HG03460 (cell line): ENCODE measurements around the gene HJURP.

Source experiments
- ATAC-seq: cut with Tn5 transposase; IDR thresholded peaks from one replicate; pipeline ENCODE4 v1.9.1; 2021; ENCODE audit not compliant: unreplicated experiment

Gene HJURP

DNA sequence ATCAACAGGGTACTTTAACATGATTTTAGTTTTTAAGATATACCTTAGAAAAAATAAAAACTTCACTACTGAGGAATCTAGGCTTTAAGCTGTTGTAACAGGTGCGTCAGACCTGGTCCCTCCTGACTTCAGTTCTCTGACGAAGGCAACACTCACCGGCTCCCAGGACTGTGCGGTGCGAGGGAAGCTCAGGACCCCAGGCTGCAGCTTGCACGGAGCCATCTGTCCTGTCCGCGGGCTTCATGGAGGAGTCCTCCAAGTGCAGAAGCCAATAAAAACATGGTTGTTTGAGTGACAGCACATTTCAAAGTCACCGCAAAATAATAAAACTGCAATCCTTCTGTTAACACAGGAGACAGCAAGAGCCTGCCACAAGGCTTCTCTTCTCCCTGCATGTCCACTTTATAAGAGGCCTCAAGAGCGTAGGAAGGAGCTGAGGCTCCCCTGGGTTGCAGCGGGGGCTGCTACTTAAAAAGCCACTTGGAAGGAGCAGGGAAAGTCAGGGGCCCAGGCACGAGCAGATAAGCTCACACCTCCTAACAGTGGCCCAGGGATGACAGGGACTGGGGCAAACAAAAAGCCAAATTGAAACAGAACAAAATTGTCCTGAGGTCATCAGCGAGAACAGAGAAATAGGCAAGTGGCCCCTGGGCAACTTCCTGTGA lies 4.6 kb downstream of the HJURP start:
- ATAC-seq, result no peak

DNA sequence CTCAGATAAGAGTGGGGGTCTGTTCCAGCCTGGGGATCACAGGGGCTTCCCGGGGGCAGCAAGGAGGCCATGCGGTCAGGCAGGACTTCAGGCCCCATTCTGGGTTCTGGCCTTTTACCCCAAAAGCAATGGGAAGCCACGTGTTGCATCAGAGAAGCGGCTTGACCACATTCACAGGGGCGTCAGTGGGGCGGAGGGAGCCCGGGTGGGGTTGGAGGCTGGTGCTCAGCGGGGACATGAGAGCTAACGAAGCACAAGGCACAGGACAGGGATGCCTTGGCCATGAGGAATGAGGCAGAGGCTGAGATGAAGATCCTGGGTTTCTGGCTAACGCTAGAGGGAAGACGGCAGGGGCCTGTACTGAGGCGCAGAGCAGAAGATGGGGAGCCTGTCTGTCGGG lies 6.1 kb downstream of the HJURP start:
- no peak for ATAC-seq

DNA sequence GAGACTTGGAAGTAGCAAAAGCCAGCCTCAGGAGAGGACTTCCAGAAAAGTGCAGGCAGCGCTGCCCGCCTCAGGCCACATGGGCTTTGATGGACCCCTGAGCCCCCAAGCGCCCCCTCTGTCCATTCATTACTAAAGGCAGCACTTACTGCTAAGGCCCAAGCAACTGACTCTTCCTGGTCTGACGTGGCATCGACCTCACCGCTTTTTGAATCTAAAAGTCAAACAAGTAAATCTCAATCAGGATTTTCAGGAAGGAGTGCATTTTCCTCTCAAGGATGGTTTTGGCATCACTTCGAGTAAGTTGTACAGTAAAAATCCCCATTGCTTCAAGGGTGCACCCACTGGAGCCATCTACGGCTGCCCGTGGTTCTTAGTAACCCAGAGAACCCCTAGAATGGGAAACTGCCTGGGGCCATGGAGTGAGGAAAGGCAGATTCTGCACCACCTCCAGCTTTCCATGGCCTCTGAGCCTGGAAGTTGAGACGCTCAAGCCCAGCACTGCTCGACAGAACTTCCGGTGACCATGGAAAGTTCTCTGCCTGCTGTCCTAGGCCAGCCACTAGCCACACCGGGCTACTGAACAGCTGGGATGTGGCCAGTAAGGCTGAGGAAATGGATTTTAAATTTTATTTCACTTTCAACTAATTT lies 7.0 kb downstream of the HJURP start:
- ATAC-seq, result no peak

DNA sequence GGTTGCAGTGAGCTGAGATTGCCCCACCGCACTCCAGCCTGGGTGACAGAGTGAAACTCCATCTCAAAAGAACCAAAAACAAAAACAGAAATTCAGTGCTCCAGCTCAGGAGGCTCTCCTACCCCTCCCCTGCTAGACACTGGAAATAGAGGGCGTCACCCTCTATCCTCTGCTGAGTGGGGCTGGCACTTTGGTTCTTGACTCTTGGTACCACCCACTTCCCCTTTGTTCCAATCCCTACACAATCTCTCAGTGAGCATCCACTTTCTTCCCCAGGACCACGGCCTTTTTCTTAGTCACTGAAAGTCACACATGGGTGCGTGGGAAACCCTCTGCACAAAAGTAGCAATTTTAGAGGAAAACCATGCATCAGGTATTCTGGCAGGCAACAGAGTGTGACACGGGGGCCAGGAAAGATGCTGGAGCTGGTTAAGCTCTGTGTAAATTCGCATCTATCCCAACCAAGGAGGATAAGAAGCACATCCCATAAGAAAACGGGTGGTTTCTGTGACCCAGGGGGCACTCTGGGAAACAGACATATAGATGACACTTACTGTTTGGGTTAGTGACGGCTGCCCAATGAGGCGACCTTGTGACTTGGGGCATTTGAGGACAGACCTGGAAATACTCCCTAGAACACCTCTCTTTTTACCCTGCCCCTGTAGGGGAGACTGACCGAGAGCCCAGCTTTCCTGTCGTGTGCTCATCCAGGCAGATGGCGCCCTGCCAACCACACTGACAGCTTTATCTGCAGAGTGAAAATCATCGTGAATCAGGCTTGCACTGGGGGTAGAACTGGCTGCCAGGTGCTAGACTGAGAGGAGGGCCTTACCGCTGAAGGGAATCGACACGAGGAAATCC lies 7.7 kb downstream of the HJURP start:
- ATAC-seq, result no peak

DNA sequence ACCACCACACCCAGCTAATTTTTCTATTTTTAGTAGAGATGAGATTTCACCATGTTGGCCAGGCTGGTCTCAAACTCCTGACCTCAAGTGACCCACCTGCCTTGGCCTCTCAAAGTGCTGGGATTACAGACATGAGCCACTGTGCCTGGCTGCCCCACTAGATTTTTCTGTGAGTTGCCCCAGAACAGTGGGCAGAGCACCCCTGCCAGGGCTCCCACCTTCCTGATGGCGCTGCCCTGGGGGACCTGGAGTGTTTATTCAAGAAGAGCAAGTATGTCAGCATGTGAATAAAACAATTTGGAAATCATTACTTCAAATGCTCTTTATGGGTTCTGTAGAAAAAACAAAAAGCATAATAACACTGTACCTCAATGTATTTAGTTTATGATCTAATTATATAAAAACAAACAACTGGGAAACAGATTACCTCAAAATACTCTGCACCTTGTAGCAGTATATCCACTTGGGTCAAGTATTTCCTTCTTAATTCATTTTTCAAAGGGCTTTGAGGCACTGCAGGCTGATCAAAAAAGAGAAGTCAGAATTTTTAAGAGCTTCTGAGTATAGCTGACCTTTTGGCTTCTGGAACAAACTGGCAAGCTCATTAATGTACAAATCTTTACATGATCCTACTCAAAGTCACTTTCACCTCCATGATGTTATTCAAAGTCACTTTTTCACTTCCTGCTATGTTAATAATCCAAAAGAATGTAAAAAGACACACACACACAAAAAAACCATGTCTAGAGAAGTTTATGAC lies 8.9 kb downstream of the HJURP start:
- ATAC-seq, result no peak

DNA sequence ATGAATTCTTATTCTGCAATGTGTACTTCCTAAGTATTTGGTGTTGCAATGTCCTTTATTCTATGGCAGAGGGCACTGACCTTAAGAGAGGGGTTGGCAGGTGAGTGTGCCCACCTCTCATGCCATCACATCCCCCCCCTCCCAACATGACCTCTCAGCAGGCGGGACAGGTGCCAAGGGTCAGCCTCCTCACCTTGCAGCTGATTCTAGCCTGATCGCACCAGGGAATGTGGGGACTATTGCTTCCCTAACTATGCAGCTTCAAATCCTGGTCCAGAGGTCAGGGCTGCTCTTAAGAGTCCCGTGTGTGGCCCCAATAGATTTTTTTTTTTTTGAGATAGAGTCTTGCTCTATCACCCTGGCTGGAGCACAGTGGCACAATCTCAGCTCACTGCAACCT lies 9.5 kb downstream of the HJURP start:
- ATAC-seq, result no peak

DNA sequence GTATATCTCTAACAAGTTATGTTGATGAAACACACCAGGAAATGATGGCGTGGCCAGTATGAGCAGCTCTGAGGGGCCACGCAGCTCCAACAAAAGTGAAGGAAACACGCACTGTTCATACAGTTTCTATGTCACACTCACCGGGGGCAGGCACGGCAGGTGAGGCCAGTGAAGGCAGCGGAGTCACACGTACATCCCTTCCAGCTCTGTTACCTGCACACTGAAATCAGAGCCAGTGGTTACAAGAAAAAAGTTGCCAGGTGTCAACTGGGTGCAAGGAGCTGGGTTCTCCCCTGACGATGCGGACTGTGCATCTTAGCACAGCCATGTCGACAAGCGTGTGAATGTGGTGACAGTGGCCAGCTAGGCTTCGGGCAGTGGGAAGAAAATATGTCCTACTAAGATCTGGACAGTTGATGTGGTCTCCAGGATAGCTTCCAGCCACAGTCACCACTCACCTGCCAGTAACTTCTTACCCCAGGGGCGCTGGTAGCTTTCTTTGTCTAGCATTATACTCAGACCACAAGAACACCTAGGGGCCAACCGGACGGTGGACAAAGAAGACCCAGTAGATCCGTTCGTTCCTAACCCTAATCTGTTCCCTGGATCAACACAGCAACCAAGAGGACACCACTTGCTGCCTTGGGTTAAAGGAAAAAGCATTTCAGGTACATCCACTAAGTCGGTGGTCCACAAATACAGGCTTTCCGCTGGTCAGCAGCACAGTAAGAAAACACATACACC lies 10.1 kb downstream of the HJURP start:
- no peak for ATAC-seq

DNA sequence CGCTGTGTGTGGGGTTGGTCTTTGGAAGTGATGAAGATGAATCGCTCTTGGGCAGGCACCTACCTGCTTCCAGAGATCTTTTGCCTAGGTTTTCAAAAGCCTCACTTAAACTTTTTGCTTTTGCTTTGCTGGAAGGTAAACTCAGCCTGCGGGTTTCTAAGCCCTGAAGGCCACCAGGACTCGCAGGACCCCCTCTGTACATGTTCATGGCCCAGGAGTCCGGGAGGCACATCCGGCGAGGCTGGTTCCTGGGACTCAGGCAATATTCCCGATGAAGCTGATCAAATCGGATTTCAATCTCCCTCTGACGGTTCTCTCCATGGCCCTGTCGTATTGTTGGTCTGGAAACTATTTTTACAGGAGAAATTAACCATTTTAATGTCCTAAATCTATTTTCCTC lies 13.2 kb downstream of the HJURP start:
- ATAC-seq, result no peak

DNA sequence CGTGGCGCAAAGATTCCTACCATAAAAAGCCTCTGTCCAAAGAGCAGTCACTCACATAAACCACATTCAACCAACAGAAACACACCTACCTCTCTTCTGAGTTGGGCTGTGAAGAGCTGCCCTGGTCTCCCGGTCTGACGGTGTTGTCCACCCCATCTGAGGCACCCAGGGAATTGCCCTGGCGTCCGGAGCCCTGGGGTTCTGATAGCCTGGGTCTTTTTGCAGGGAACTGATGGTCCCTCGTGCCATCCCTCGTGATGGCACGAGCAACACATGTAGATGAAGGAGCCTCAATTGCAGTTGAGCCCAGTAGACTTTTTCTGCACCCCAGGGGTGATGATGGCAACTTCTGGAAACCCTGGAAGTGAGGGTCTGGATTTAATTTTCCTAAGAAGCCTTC lies 13.8 kb downstream of the HJURP start:
- no peak for ATAC-seq

DNA sequence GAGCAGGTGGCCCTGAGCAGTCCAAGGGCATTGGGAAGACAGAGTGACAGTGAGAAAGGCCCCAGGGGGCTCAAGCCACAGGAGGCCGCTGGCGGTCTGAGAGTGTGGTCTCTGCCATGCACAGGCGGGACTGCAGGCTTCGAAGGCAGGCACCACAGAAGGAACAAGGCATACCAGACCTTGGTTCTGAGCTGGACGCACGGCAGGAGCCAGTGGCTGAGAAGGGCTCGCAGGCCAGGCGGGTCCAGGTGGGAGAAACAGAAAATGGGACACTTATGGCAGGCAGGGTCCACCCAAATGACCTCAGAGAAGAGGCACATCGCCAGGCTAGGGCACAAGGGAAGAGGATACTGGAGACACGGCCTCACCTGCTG lies 14.9 kb downstream of the HJURP start:
- no peak for ATAC-seq

DNA sequence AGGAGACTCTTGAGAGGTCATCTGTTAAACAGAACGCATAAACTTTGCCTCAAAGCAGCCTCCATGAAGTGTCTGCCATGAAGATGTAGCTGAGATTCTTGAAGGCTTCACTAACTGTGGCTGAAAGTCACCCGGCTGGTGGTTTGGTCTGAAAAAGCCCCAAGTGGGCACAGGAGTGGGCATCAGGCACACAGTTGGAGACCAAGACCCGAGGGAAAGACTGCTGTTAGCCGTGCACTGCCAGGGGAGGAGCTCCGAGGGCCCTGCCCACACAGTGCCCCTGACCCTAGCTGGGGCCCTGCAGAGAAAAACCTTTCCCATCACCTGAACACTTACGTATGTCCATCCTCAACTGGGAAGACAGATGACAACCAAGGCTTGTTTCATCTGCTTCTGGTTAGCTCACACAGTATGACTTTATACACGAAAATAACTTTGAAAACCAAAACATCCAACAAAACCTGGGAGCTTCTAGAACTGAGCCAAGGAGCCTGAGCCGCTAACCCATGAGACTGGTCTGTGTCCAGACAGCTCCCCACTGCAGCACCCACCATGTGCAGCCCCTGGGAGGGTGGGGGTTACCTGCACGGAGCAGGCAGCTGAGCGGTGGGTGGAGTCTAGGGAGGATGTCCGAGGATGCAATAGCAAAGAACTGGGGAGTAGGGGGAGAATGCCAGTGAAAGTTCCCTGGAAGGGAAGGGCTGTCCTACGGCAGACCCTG lies 15.4 kb downstream of the HJURP start:
- ATAC-seq, result no peak

DNA sequence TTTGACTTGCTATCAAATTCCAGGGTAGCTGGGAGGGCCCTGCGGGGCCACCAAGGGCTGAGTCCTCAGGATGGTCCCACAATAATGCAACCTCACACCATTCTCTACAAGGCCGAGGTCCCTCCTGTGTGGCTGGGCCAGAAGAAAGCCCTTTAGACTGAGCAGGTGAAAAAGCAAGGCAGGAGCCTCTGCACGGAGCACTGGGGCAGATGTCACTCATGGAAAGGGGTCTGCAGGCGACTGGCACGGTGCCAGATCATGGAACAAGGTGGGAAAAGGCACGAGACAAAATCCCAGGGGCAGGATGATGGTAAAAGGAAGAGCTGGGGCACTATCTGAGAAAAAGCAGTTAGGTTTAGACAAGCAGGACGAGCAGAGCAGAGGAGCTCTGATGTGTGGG lies 16.1 kb downstream of the HJURP start:
- ATAC-seq, result no peak

DNA sequence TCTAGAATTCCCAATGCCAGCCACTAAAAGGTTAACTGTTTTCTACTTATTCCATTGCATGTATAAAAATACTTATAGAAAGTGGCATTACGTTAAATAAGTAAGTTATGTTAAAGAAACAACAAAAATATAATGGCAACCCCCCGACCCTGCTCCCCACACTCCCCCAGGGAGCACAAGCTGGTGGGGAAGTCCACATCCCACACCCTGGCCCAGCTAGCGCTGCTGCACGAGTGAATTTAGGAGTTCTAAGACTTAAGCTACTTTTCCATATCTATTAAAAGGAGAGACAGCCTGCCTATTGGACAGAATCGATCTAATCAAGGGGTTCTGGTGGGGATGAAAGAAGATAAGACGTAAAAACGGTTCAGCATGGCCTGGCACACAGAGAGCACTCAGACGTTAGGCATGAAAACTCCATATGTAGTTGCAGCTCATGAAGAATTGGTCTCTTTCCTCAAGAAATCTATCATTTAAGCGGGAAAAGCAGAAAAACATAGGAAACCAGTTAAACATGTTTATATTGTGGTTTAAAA lies 16.6 kb downstream of the HJURP start:
- ATAC-seq, result no peak

DNA sequence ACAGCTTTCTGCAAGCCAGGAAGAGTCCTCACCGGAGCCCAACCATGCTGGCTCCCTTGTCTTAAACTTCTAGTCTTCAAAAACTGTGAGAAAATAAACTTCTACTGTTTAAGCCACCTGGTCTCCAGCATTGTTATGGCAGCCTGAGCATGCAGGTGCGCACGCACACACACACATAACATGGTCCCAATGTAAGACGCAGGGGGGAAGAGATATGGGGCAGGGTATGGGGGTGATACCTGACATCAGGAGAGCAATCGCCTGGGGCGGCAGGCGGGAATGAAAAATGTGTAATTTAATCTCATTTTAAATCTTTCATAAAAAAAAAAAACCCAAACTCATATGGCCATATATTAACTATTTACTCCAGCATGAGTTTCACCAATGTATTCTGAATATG lies 18.0 kb downstream of the HJURP start:
- no peak for ATAC-seq

DNA sequence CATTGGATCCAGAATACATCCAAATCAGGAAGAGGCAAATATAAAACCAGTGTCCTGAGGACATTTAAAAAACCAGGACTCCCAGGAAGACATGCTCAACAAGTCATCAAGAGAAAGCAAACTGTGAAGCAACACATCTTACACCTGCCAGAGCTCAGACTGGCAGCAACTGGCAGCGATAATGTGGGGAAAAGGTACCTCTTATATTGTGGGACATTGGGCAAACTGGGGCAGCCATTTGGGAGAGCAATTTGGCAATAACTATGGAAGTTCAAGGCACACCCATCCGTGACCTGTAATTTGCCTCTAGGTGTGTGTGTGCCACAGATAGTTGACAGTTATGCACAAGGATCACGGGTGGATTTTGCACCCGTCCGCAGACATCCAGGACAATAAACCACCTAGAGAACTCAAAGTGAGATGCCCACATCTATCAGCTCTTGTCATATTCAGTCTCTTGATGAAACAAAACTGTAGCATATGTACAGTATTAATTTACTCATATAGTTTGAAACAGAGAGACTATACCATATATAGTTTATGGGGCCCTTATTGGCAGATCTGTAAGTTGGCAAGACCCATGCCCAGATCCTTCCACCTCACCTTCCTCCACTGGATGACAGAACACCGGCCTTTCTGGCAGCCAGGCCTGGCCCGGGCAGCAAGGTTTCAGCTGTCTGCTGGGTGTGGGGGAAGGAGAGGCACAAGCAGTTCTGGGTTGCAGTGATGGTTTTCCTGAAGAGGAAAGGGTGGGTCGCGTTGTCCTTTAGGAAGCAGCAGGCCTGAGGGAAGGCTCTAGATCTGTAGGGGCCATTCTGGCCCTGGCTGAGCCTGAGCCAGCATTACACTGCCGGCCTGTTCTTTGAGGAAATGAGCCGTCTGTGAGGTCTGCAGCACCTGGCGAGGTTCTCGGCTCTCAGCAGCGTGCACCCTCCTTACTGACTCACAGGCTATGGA lies 18.8 kb downstream of the HJURP start:
- no peak for ATAC-seq

DNA sequence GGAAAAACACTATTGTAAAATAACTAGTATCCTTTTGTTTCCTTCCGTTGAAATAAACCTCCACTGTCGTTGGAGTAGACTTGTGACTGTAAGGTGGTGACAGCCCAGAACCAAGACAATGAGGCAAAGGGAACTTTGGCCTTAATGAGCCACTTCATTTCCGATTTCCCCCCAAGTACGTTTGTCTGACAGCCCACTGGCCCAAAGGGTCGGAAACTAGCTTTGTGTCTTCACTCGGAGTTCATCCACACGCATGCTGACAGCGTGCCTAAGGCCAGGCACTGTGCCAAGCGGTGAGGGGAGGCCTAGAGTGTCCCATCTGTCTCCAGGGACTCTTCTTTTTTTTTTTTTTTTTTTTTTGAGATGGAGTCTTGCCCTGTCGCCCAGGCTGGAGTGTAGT lies 21.0 kb downstream of the HJURP start:
- ATAC-seq, result no peak

DNA sequence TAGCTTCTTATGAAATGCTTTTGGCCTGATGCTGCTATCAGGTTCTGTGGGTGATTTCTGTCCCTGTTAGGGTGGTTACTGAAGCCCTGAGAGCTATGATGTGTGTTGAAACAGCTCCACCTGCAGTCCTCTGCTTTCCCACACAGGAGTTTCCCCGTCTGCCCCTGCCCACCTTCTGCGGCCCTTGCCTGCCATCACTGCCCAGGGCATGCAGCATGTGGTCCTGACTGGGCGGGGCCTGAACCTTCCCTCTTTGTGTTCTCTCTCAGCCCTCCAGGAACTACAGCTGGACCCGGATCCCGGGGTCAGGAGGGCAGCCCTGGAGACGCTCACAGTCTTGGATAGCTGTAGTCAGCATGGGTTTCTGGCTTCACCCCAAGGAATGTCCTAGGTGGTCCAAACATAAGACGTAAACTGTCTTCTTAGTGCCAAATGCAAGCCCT lies 21.4 kb downstream of the HJURP start:
- ATAC-seq, result no peak

DNA sequence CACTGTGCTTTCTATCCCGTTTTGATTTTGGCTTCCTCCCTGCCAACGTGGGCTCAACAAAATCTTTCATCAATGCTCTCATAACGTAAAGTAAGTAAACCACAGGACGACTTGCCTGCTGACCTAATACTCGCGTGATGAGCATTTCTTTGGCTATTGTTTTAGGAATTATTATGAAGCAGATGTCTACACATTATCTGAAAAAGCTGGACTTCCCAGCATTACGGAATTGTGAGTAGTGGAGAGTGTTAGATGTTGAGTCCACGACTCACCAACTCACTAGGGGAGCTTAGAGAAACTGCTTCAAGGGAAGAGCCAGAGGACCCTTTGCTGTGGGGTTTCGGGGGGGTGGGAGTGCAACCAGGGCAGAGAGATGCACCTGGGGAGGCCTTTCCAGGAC lies 21.9 kb downstream of the HJURP start:
- no peak for ATAC-seq

DNA sequence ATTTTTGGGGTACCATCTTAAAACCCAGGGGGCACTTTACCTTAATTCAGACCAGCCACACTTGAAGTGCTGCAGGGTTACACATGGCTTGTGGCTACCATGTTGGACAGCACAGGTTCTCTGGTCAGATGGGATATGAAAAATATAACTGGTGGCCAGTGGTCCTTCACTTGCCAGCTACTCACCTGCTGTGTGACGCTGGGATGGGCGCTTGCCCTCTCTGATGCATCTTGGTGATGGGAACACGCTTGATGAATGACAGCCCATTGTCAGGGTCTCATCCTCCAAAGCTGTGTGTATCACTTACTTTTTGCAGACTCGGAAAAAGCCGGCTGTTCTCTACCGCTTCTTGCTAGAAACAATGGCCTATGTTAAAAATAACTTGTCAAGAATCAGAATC lies 22.5 kb downstream of the HJURP start:
- ATAC-seq, result no peak
